Nephron progenitor cell (in vitro differentiated cells): ENCODE results near the gene KLF13.

ENCODE experiments used
- DNase-seq: peaks from one replicate; pipeline ENCODE4 v3.0.0; 2021
- H3K27ac Mint-ChIP-seq: 2 replicates; pipeline ENCODE4 v1.8.0; 2021; ENCODE audit warnings: mild to moderate bottlenecking, moderate library complexity, mixed read lengths
- H3K27me3 Mint-ChIP-seq: 2 replicates; pipeline ENCODE4 v1.8.0; 2021; ENCODE audit warnings: mild to moderate bottlenecking, low read depth, mixed read lengths; ENCODE audit not compliant: poor library complexity
- H3K36me3 Mint-ChIP-seq: 2 replicates; pipeline ENCODE4 v1.8.0; 2021; ENCODE audit warnings: low read depth, mixed read lengths
- H3K4me1 Mint-ChIP-seq: 2 replicates; pipeline ENCODE4 v1.8.0; 2021; ENCODE audit warnings: mixed read lengths
- H3K4me3 Mint-ChIP-seq: 2 replicates; pipeline ENCODE4 v1.8.0; 2021; ENCODE audit warnings: mild to moderate bottlenecking, moderate library complexity, mixed read lengths
- H3K9me3 Mint-ChIP-seq: 2 replicates; pipeline ENCODE4 v1.8.0; 2021; ENCODE audit warnings: mild to moderate bottlenecking, moderate library complexity, mixed read lengths
- CTCF ChIP-seq: fragments of 200-600 bp; sonication (generic); IDR thresholded peaks from 2 replicates; pipeline ENCODE4 v1.5.0; 2021; ENCODE audit warnings: antibody characterized with exemption

Gene KLF13

DNA sequence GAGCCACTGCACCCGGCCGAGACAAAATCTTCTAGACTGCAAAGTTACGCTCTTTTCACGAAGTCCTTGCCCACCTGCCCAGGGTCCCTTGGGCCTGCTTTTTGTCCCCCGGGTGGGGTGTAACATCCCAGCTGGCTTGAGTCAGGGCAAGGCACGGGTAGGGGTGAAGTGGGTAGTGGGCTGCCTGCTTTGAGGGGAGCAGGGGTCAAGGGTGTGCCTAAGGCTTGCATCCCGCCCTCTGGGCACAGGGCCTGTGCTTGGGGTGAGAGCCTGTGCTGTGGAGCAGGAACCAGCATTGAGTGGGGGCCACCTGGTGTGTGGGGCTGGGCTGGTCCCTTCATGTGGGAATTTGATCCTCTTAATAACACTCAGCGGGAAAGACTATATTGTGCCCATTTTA, 74.6 kb downstream of the KLF13 start:
- no peak overlapping the region for H3K27ac Mint-ChIP-seq
- no peak for DNase-seq
- TF ChIP-seq CTCF = no peak
- no peak overlapping the region for H3K4me3 Mint-ChIP-seq
- H3K27me3 Mint-ChIP-seq = peaks cover under 1% of the 10 kb centered on the region
- peaks cover 60% of the 10 kb centered on the region for H3K4me1 Mint-ChIP-seq
- H3K36me3 Mint-ChIP-seq = no peaks in the 10 kb centered on the region
- peaks cover 17% of the 10 kb centered on the region for H3K9me3 Mint-ChIP-seq

DNA sequence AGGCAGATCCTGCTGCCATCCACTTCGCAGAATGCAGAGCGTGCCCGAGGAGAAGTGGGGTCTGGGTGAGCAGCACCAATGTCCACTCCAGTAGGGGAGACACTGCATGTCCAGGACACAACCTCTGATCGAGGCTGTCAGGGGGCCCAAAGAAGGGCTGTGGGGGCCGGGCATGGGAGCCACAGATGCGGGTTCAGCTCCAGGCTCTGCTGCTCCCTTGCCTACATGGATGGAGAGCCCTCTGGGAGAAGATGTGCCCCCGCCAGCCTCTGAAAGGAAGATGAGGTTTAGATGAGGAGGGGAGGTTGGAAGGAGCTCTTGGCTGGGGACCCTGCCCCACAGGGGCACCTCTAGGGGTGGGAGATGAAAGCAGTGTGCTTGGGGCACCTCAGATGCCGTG, 75.4 kb downstream of the KLF13 start:
- H3K4me3 Mint-ChIP-seq = no peak overlapping the region
- peak overlapping the region; percentile 18 for H3K27ac Mint-ChIP-seq
- no peaks in the 10 kb centered on the region for H3K27me3 Mint-ChIP-seq
- no peak for TF ChIP-seq CTCF
- no peak for DNase-seq
- H3K9me3 Mint-ChIP-seq = peaks cover 23% of the 10 kb centered on the region
- peaks cover 53% of the 10 kb centered on the region for H3K4me1 Mint-ChIP-seq
- H3K36me3 Mint-ChIP-seq = peaks cover 1% of the 10 kb centered on the region

- peaks cover 7% of the 10 kb centered on the region for H3K36me3 Mint-ChIP-seq
- peak overlapping the region; percentile 71 for H3K27ac Mint-ChIP-seq
- H3K4me1 Mint-ChIP-seq = peaks cover 48% of the 10 kb centered on the region
- no peak for TF ChIP-seq CTCF
- no peak for DNase-seq
- peaks cover 29% of the 10 kb centered on the region for H3K9me3 Mint-ChIP-seq
- no peak overlapping the region for H3K4me3 Mint-ChIP-seq
- no peaks in the 10 kb centered on the region for H3K27me3 Mint-ChIP-seq
Observed at GRCh38 chr15:31402511-31403056, 75.9 kb downstream of the KLF13 start.

DNA sequence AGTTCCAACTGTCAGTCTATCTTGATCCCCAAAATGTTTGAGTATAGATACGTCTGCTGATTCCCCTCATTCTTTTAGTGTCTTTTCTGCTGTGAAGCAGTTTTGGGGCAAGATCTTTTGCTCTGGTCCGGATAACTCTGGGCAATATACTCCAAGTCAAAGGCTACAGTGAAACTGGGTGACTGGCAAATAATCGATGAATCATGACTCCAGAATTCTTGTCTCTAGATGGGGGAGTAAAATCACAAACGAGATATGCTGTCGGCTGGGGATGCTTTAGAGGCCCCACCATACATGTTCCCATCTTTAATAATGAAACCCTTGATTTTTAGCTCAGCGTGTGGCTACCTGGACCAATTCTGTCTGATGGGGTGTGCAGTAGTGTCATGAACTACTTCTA, 76.5 kb downstream of the KLF13 start:
- TF ChIP-seq CTCF = no peak
- Mint-ChIP-seq H3K4me3 (no peak overlapping the region), H3K9me3 (peaks cover 33% of the 10 kb centered on the region), H3K27me3 (no peaks in the 10 kb centered on the region), H3K27ac (peak overlapping the region; percentile 71), H3K36me3 (peaks cover 9% of the 10 kb centered on the region), H3K4me1 (peaks cover 43% of the 10 kb centered on the region)
- no peak for DNase-seq

DNA sequence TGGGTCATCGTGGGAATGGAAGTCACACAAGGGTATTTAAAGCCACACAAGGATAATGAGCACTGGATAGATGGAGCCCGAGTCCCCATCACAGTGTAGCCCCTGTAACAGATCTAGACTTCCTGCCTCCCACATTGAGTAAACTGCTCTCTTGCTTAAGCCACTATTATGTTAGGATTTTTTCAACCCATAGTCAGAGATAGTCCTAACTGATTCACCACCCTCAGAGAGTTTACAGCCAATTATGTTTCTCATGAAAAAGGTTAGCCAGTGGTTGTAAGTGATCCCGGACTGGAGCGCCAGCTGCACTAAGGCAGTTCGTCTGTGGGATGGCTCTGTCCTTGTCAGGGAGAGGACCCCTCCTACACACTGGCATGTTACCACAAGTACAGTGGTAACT, 77.0 kb downstream of the KLF13 start:
- Mint-ChIP-seq H3K27ac (no peak overlapping the region), H3K27me3 (peaks cover 3% of the 10 kb centered on the region), H3K9me3 (peaks cover 38% of the 10 kb centered on the region), H3K4me1 (peaks cover 39% of the 10 kb centered on the region), H3K4me3 (no peak overlapping the region), H3K36me3 (peaks cover 12% of the 10 kb centered on the region)
- no peak for TF ChIP-seq CTCF
- no peak for DNase-seq

DNA sequence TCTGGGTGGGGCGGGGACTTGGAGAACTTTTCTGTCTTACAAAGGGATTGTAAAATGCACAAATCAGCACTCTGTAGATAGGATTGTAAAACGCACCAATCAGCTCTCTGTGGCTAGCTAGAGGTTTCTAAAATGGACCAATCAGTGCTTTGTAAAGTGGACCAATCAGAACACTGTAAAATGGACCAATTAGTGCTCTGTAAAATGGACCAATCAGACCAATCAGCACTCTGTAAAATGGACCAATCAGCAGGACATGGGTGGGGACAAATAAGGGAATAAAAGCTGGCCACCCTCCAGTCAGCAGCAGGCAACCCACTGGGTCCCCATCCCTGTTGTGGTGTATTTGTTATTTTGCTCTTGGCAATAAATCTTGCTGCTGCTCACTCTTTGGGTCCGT, 77.7 kb downstream of the KLF13 start:
- Mint-ChIP-seq H3K4me3 (no peak overlapping the region), H3K4me1 (peaks cover 32% of the 10 kb centered on the region), H3K36me3 (peaks cover 14% of the 10 kb centered on the region), H3K27ac (no peak overlapping the region), H3K9me3 (peaks cover 45% of the 10 kb centered on the region), H3K27me3 (peaks cover 4% of the 10 kb centered on the region)
- DNase-seq = no peak
- no peak for TF ChIP-seq CTCF
